ENCODE measurements around the gene DNAH6.

DNAH6 gene

DNA sequence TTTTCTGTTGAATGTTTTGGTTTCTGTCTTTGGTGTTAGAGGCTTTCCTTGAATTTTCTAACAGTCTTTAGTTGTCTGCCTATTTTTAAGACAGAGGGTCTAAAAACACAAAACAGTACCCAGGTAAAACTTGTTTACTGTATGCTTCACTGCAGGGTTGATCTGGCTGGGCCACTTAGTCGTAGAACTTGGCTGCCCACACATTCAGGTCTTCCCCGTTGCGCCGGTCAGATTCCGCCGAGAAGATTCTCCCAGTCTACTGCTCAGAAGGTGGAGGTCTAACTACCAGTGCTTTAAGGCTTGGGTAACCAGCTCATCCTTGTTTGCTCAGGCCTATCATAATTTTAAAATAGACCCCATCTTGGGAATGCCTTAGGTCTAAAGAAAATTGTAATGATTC lies 24.6 kb upstream of the DNAH6 start:
- peak overlapping the region; percentile 25 for H3K27ac ChIP-seq
- H3K4me1 ChIP-seq, result peaks cover 30% of the 10 kb centered on the region
- no peaks in the 10 kb centered on the region for H3K27me3 ChIP-seq (ENCODE audit: control insufficient read depth, insufficient read depth, low read length)
- H2AFZ ChIP-seq, result peak overlapping the region; percentile 74
- H3K36me3 ChIP-seq (ENCODE audit: control insufficient read depth, insufficient read depth, low read length), result no peaks in the 10 kb centered on the region
- no peak overlapping the region for H3K9ac ChIP-seq
- H3K9me3 ChIP-seq (ENCODE audit: control insufficient read depth, low read length), result no peaks in the 10 kb centered on the region
- H3K4me2 ChIP-seq (ENCODE audit: low read length), result peak overlapping the region; percentile 32
- no peaks in the 10 kb centered on the region for H3K79me2 ChIP-seq
- H3K4me3 ChIP-seq (ENCODE audit: low read depth, low read length), result no peak overlapping the region
- TF ChIP-seq CTCF (IDR thresholded peaks at IDR 0.05), result no peak

DNA sequence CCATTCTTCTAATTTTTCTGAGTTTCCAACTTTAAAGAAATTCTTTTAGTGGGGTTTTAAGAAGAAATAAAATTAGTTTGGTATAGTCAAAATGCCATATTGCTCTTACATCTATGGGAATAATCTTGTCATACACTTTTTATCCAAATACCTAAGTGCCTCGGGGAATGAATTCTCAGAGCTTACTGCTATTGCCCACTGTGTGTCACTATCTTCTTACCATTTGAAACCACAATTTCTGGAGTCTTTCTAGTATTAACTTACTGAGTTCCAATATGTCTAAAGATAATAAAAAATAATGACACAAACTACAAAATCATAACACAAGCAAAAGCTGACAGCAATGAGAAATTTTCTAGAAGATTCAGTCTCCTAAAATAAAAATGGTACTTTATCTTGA lies 23.7 kb upstream of the DNAH6 start:
- H3K27ac ChIP-seq, result no peak overlapping the region
- TF ChIP-seq CTCF (IDR thresholded peaks at IDR 0.05), result peak; percentile 20

GRCh38 chr2:84493514-84493913 lies 22.8 kb upstream of the DNAH6 start:
- no peak for TF ChIP-seq CTCF (IDR thresholded peaks at IDR 0.05)
- H3K9me3 ChIP-seq (ENCODE audit: control insufficient read depth, low read length), result no peaks in the 10 kb centered on the region
- H3K9ac ChIP-seq, result no peak overlapping the region
- no peaks in the 10 kb centered on the region for H3K79me2 ChIP-seq
- peaks cover 18% of the 10 kb centered on the region for H3K4me1 ChIP-seq
- H3K27ac ChIP-seq, result no peak overlapping the region
- H3K4me3 ChIP-seq (ENCODE audit: low read depth, low read length), result no peak overlapping the region
- no peaks in the 10 kb centered on the region for H3K36me3 ChIP-seq (ENCODE audit: control insufficient read depth, insufficient read depth, low read length)
- H3K4me2 ChIP-seq (ENCODE audit: low read length), result no peak overlapping the region
- H2AFZ ChIP-seq, result peak overlapping the region; percentile 38
- no peaks in the 10 kb centered on the region for H3K27me3 ChIP-seq (ENCODE audit: control insufficient read depth, insufficient read depth, low read length)

More for the DNA sequence above, 23.7 kb upstream of the DNAH6 start:
- Histone ChIP-seq H3K9ac (no peak overlapping the region), H2AFZ (peak overlapping the region; percentile 74), H3K9me3 (ENCODE audit: control insufficient read depth, low read length) (no peaks in the 10 kb centered on the region), H3K36me3 (ENCODE audit: control insufficient read depth, insufficient read depth, low read length) (no peaks in the 10 kb centered on the region), H3K4me2 (ENCODE audit: low read length) (no peak overlapping the region), H3K4me1 (peaks cover 22% of the 10 kb centered on the region), H3K27me3 (ENCODE audit: control insufficient read depth, insufficient read depth, low read length) (no peaks in the 10 kb centered on the region), H3K79me2 (no peaks in the 10 kb centered on the region), H3K4me3 (ENCODE audit: low read depth, low read length) (no peak overlapping the region)

DNA sequence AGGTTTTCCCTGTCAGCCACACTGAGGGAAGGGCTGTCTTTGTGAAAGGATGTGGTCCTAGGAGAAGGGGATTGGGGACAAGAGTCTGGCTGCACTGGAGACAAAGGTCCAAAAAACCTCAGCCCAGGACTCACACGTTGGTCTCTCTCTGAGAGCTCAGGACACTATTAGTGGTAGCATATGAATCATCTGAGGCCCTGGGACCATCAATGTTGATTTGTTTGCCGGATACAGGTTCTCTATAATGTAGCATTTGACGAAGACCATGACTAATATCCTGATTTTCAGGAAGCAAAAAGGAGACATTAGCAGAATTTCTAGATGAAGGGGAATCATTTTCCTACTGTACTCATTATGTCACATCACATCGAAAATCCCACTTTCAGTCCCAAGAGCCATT lies 22.2 kb upstream of the DNAH6 start:
- Histone ChIP-seq H3K9me3 (ENCODE audit: control insufficient read depth, low read length) (no peaks in the 10 kb centered on the region), H3K4me3 (ENCODE audit: low read depth, low read length) (no peak overlapping the region), H3K27me3 (ENCODE audit: control insufficient read depth, insufficient read depth, low read length) (no peaks in the 10 kb centered on the region), H3K79me2 (no peaks in the 10 kb centered on the region), H3K9ac (no peak overlapping the region), H3K4me2 (ENCODE audit: low read length) (no peak overlapping the region), H3K36me3 (ENCODE audit: control insufficient read depth, insufficient read depth, low read length) (no peaks in the 10 kb centered on the region), H3K27ac (no peak overlapping the region), H3K4me1 (peaks cover 17% of the 10 kb centered on the region), H2AFZ (peak overlapping the region; percentile 38)
- TF ChIP-seq CTCF (IDR thresholded peaks at IDR 0.05), result no peak

GRCh38 chr2:84495539-84496146 lies 20.7 kb upstream of the DNAH6 start:
- Histone ChIP-seq H3K9me3 (ENCODE audit: control insufficient read depth, low read length) (no peaks in the 10 kb centered on the region), H3K79me2 (no peaks in the 10 kb centered on the region), H3K36me3 (ENCODE audit: control insufficient read depth, insufficient read depth, low read length) (no peaks in the 10 kb centered on the region), H3K4me2 (ENCODE audit: low read length) (no peak overlapping the region), H3K4me1 (peaks cover 14% of the 10 kb centered on the region), H2AFZ (peak overlapping the region; percentile 19), H3K9ac (no peak overlapping the region), H3K27ac (no peak overlapping the region), H3K27me3 (ENCODE audit: control insufficient read depth, insufficient read depth, low read length) (no peaks in the 10 kb centered on the region), H3K4me3 (ENCODE audit: low read depth, low read length) (no peak overlapping the region)
- TF ChIP-seq CTCF (IDR thresholded peaks at IDR 0.05), result peak; percentile 81

Data from parathyroid adenoma (tissue), 2 donors.